CD4-positive, alpha-beta T cell (primary cell): ENCODE data around the gene ABCC3. TPM values are rescaled to one million over a fixed set of nuclear protein-coding genes. Genes with fewer than 3 reads are reported as not detected.

Experiments used
- ATAC-seq: fragments of 200-7000 bp; cut with Tn5 transposase; one replicate; pipeline ENCODE4 v1.10.0; 2022; ENCODE audit warnings: mild to moderate bottlenecking; ENCODE audit not compliant: poor library complexity
- CTCF ChIA-PET: fragments of 350-600 bp; sonication (Branson Sonifier 250); formaldehyde crosslinking; loops from one replicate; lab custom pipeline; 2021; ENCODE audit warnings: antibody characterized with exemption, inconsistent platforms; lab: Charles Lee
- POLR2A ChIA-PET: fragments of 350-600 bp; sonication (Branson Sonifier 250); formaldehyde crosslinking; loops from one replicate; lab custom pipeline; 2021; ENCODE audit warnings: antibody characterized with exemption, inconsistent platforms; lab: Charles Lee
- DNase-seq, 14 experiments: peaks; one replicate each; pipeline ENCODE4 v3.0.0-alpha.2; 2013 to 2020; ENCODE audit warnings: mixed read lengths in 2 of 14
- H3K27ac ChIP-seq, 2 donors: one replicate each; pipeline versions ENCODE4 v1.5.1 to v1.7.0; 2013; ENCODE audit warnings: low read length in 2 of 2, low read depth in 1 of 2, mild to moderate bottlenecking in 1 of 2
- H3K27me3 ChIP-seq, 2 experiments: 1 replicate in 1 of 2; 2 replicates in 1 of 2; pipeline versions ENCODE4 v1.6.1 to v1.7.0; 2013; ENCODE audit warnings: low read length in 2 of 2, control low read depth in 1 of 2, mild to moderate bottlenecking in 1 of 2, moderate library complexity in 1 of 2; ENCODE audit not compliant: insufficient read depth in 2 of 2, control insufficient read depth in 1 of 2
- H3K36me3 ChIP-seq: one replicate; pipeline ENCODE4 v1.6.1; 2013; ENCODE audit warnings: low read length, control low read depth; ENCODE audit not compliant: insufficient read depth
- H3K4me1 ChIP-seq: one replicate; pipeline ENCODE4 v1.6.1; 2013; ENCODE audit warnings: low read length, control low read depth; ENCODE audit not compliant: insufficient read depth
- H3K4me3 ChIP-seq: one replicate; pipeline ENCODE4 v1.5.1; 2013; ENCODE audit warnings: mild to moderate bottlenecking, low read length, moderate library complexity
- H3K9me3 ChIP-seq, 2 experiments: 1 replicate in 1 of 2; 2 replicates in 1 of 2; pipeline versions ENCODE4 v1.6.1 to v1.7.0; 2013; ENCODE audit warnings: low read length in 2 of 2, mild to moderate bottlenecking in 2 of 2, control low read depth in 1 of 2, moderate library complexity in 1 of 2; ENCODE audit not compliant: control insufficient read depth in 1 of 2, insufficient read depth in 1 of 2
- H3K27ac Mint-ChIP-seq: one replicate; pipeline ENCODE4 v1.8.0; 2020; ENCODE audit warnings: mixed read lengths
- H3K27me3 Mint-ChIP-seq: one replicate; pipeline ENCODE4 v1.8.0; 2021; ENCODE audit warnings: mixed read lengths
- H3K36me3 Mint-ChIP-seq: one replicate; pipeline ENCODE4 v1.8.0; 2021; ENCODE audit warnings: low read depth, mixed read lengths
- H3K4me1 Mint-ChIP-seq: one replicate; pipeline ENCODE4 v1.8.0; 2021; ENCODE audit warnings: low read depth, mixed read lengths
- H3K4me3 Mint-ChIP-seq: one replicate; pipeline ENCODE4 v1.8.0; 2020; ENCODE audit warnings: mild to moderate bottlenecking, mixed read lengths
- H3K9me3 Mint-ChIP-seq: one replicate; pipeline ENCODE4 v1.8.0; 2020; ENCODE audit warnings: mixed read lengths
- CTCF ChIP-seq: fragments of 200-600 bp; IDR thresholded peaks from one replicate; pipeline ENCODE4 v1.8.0; 2022; ENCODE audit warnings: antibody characterized with exemption, mild to moderate bottlenecking
- intact Hi-C, 2 experiments: fragments of 100-400 bp; cut with DNase I in 1 of 2; cut with micrococcal nuclease in 1 of 2; formaldehyde crosslinking; loops; one replicate each; pipeline versions ENCODE4 v1.15.1 to v1.9.0; 2023 to 2025; cut with DNase I, micrococcal nuclease
- total RNA-seq, 174 experiments: library from RNA in 2 of 174; stranded (reverse) in 2 of 174; gene quantifications; one replicate each; pipeline ENCODE4 v1.2.3 and lab custom pipeline; 2021 to 2026

Gene ABCC3
- total RNA-seq, 2 experiments from 2014 or later: 0.19 TPM; not detected in 1

GRCh38 chr17:50615828-50616227 is 18.9 kb upstream of the ABCC3 start:
- no peaks in the 10 kb centered on the region for H3K4me1 Mint-ChIP-seq
- H3K4me3 Mint-ChIP-seq: no peak overlapping the region
- Histone ChIP-seq H3K36me3 (no peaks in the 10 kb centered on the region), H3K9me3 (no peaks in the 10 kb centered on the region), H3K27me3 (peaks cover 0 to under 1% of the 10 kb centered on the region in 2 experiments), H3K4me3 (no peak overlapping the region), H3K27ac (no peak overlapping the region), H3K4me1 (no peaks in the 10 kb centered on the region)
- TF ChIP-seq CTCF: no peak
- intact Hi-C loops: no loop called here
- H3K27ac Mint-ChIP-seq: no peak overlapping the region
- no peaks in the 10 kb centered on the region for H3K9me3 Mint-ChIP-seq
- no peaks in the 10 kb centered on the region for H3K36me3 Mint-ChIP-seq
- ChIA-PET CTCF (no interaction called here), POLR2A (no interaction called here)
- ATAC-seq (no peak), DNase-seq (no peak)
- H3K27me3 Mint-ChIP-seq: no peaks in the 10 kb centered on the region

- H3K9me3 ChIP-seq: no peaks in the 10 kb centered on the region
- Mint-ChIP-seq H3K27me3 (peaks cover 7% of the 10 kb centered on the region), H3K36me3 (no peaks in the 10 kb centered on the region), H3K4me1 (no peaks in the 10 kb centered on the region), H3K4me3 (no peak overlapping the region), H3K9me3 (no peaks in the 10 kb centered on the region), H3K27ac (no peak overlapping the region)
- H3K27me3 ChIP-seq: peaks cover 0 to 8% of the 10 kb centered on the region in 2 experiments
- ChIA-PET POLR2A (no interaction called here), CTCF (no interaction called here)
- H3K36me3 ChIP-seq: no peaks in the 10 kb centered on the region
- intact Hi-C loops: no loop called here
- DNase-seq (no peak), ATAC-seq (no peak)
- no peak overlapping the region for H3K27ac ChIP-seq
- no peak overlapping the region for H3K4me3 ChIP-seq
- H3K4me1 ChIP-seq: no peaks in the 10 kb centered on the region
- no peak for TF ChIP-seq CTCF
These were observed 16.4 kb upstream of the ABCC3 start for GRCh38 chr17:50618300-50618699.

- H3K4me1 ChIP-seq: no peaks in the 10 kb centered on the region
- no peaks in the 10 kb centered on the region for H3K36me3 Mint-ChIP-seq
- no peak for ATAC-seq
- H3K27me3 ChIP-seq: peaks cover 0 to 8% of the 10 kb centered on the region in 2 experiments
- peaks cover 7% of the 10 kb centered on the region for H3K27me3 Mint-ChIP-seq
- ChIA-PET CTCF (no interaction called here), POLR2A (no interaction called here)
- H3K27ac ChIP-seq: no peak overlapping the region
- no peak overlapping the region for H3K27ac Mint-ChIP-seq
- no peaks in the 10 kb centered on the region for H3K4me1 Mint-ChIP-seq
- no peaks in the 10 kb centered on the region for H3K9me3 Mint-ChIP-seq
- TF ChIP-seq CTCF: no peak
- H3K4me3 ChIP-seq: no peak overlapping the region
- H3K4me3 Mint-ChIP-seq: no peak overlapping the region
- intact Hi-C loops: no loop called here
- H3K9me3 ChIP-seq: no peaks in the 10 kb centered on the region
- DNase-seq: peak in 2 of 14 experiments; percentile 38 to 55
- H3K36me3 ChIP-seq: no peaks in the 10 kb centered on the region
These were observed 15.7 kb upstream of the ABCC3 start for GRCh38 chr17:50618941-50619340.
